GM19043 (cell line): ENCODE data around the gene ANP32D.
"Not testable (repeated sequence)": the region's sequence is repeated elsewhere in the genome, so short reads cannot be mapped to it uniquely, and the experiment has no call there.

Experiments
- ATAC-seq: cut with Tn5 transposase; IDR thresholded peaks from one replicate; pipeline ENCODE4 v1.9.1; 2021; ENCODE audit warnings: low read depth; ENCODE audit not compliant: unreplicated experiment

ANP32D gene

GRCh38 chr12:48489456-48489855 lies 17.1 kb downstream of the ANP32D start:
- not testable (repeated sequence) for ATAC-seq

- not testable (repeated sequence) for ATAC-seq
Measured at GRCh38 chr12:48500281-48500680, 27.9 kb downstream of the ANP32D start.

GRCh38 chr12:48506836-48507235 lies 34.5 kb downstream of the ANP32D start:
- ATAC-seq: not testable (repeated sequence)

GRCh38 chr12:48508987-48509386 lies 36.6 kb downstream of the ANP32D start:
- no peak for ATAC-seq

- no peak for ATAC-seq
Measured at GRCh38 chr12:48510111-48510510, 37.8 kb downstream of the ANP32D start.

GRCh38 chr12:48512855-48513254 lies 40.5 kb downstream of the ANP32D start:
- ATAC-seq: no peak

- no peak for ATAC-seq
Measured at GRCh38 chr12:48514728-48515127, 42.4 kb downstream of the ANP32D start.

GRCh38 chr12:48520381-48520780 lies 48.0 kb downstream of the ANP32D start:
- ATAC-seq: not testable (repeated sequence)
